Thoracic aorta (tissue), 2 donors: ENCODE results near the gene DIPK2A. TPM values are rescaled to one million over a fixed set of nuclear protein-coding genes. Genes with fewer than 3 reads are reported as not detected.

Experiments used
- ATAC-seq: fragments of 150-250 bp; one replicate; pipeline ENCODE4 v1.8.0; 2017; ENCODE audit warnings: low read depth; ENCODE audit not compliant: insufficient number of reproducible peaks, low FRiP score
- DNase-seq: peaks from one replicate; pipeline ENCODE4 v3.0.0-alpha.2; 2020; ENCODE audit warnings: low spot score
- H3K27ac ChIP-seq, 2 donors: fragments of 200-600 bp; sonication (generic); 1 replicate in 1 of 2; 2 replicates in 1 of 2; pipeline ENCODE4 v1.5.1; 2016; ENCODE audit warnings: mild to moderate bottlenecking in 2 of 2, moderate library complexity in 2 of 2
- H3K27me3 ChIP-seq: fragments of 200-600 bp; sonication (generic); replicated peaks from 2 replicates; pipeline ENCODE4 v1.6.0; 2016; ENCODE audit warnings: mild to moderate bottlenecking; ENCODE audit not compliant: insufficient read depth
- H3K36me3 ChIP-seq: fragments of 200-600 bp; sonication (generic); one replicate; pipeline ENCODE4 v1.5.1; 2016
- H3K4me1 ChIP-seq, 2 donors: fragments of 200-600 bp; sonication (generic); 1 replicate in 1 of 2; 2 replicates in 1 of 2; pipeline versions ENCODE4 v1.5.1 to v1.6.0; 2016; ENCODE audit warnings: low read depth in 2 of 2, mild to moderate bottlenecking in 1 of 2; ENCODE audit not compliant: control insufficient read depth in 1 of 2
- H3K4me3 ChIP-seq: fragments of 200-600 bp; sonication (generic); 2 replicates; pipeline ENCODE4 v1.5.1; 2016; ENCODE audit warnings: mild to moderate bottlenecking
- H3K9me3 ChIP-seq: fragments of 200-600 bp; sonication (generic); 2 replicates; pipeline ENCODE4 v1.5.1; 2016
- total RNA-seq, 2 donors: library from RNA; depleted of rRNA; stranded (reverse); fragments of >200 nt; gene quantifications; one replicate each; pipeline versions ENCODE4 v1.1.0 to v1.2.3, GENCODE V29; 2016
- TF ChIP-seq, protein P1 (sequence below): fragments of 200-600 bp; sonication (generic); IDR thresholded peaks from one replicate; pipeline ENCODE4 v1.5.1; 2019; ENCODE audit warnings: antibody characterized with exemption

The DIPK2A gene
- total RNA-seq, 2 donors from 2014 or later, result 51.1 to 87.1 TPM

- Histone ChIP-seq H3K36me3 (no peaks in the 10 kb centered on the region), H3K9me3 (no peaks in the 10 kb centered on the region), H3K4me3 (peak overlapping the region; percentile 83), H3K4me1 (peaks cover 3 to 9% of the 10 kb centered on the region in 2 donors), H3K27ac (peak overlapping the region; percentile 96 to 97), H3K27me3 (no peaks in the 10 kb centered on the region)
- TF ChIP-seq, protein P1, sequence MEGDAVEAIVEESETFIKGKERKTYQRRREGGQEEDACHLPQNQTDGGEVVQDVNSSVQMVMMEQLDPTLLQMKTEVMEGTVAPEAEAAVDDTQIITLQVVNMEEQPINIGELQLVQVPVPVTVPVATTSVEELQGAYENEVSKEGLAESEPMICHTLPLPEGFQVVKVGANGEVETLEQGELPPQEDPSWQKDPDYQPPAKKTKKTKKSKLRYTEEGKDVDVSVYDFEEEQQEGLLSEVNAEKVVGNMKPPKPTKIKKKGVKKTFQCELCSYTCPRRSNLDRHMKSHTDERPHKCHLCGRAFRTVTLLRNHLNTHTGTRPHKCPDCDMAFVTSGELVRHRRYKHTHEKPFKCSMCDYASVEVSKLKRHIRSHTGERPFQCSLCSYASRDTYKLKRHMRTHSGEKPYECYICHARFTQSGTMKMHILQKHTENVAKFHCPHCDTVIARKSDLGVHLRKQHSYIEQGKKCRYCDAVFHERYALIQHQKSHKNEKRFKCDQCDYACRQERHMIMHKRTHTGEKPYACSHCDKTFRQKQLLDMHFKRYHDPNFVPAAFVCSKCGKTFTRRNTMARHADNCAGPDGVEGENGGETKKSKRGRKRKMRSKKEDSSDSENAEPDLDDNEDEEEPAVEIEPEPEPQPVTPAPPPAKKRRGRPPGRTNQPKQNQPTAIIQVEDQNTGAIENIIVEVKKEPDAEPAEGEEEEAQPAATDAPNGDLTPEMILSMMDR, result peak; percentile 40
- DNase-seq, result no peak
- ATAC-seq, result no peak
These were observed 757 bp upstream of the DIPK2A start for GRCh38 chr3:143970773-143971358.

DNA sequence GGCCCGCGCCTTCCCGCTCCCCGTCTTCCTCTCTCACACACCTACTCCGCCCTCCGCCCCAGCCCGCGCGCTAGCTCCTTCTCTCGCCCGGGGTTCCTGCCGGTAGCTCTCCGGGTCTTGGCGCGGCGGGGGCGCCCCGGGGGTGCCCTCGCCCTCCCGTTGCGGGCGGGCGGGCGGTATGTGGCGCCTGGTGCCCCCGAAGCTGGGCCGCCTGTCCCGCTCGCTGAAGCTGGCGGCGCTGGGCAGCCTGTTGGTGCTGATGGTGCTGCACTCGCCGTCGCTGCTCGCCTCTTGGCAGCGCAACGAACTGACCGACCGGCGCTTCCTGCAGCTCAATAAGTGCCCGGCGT is 507 bp downstream of the DIPK2A start:
- no peaks in the 10 kb centered on the region for H3K36me3 ChIP-seq
- H3K27me3 ChIP-seq, result no peaks in the 10 kb centered on the region
- no peaks in the 10 kb centered on the region for H3K9me3 ChIP-seq
- TF ChIP-seq, protein P1, result no peak
- peak overlapping the region; percentile 83 for H3K4me3 ChIP-seq
- no peak for DNase-seq
- H3K27ac ChIP-seq, result peak overlapping the region; percentile 96 to 97
- ATAC-seq, result peak; percentile 2
- peaks cover 8 to 20% of the 10 kb centered on the region in 2 donors for H3K4me1 ChIP-seq

DNA sequence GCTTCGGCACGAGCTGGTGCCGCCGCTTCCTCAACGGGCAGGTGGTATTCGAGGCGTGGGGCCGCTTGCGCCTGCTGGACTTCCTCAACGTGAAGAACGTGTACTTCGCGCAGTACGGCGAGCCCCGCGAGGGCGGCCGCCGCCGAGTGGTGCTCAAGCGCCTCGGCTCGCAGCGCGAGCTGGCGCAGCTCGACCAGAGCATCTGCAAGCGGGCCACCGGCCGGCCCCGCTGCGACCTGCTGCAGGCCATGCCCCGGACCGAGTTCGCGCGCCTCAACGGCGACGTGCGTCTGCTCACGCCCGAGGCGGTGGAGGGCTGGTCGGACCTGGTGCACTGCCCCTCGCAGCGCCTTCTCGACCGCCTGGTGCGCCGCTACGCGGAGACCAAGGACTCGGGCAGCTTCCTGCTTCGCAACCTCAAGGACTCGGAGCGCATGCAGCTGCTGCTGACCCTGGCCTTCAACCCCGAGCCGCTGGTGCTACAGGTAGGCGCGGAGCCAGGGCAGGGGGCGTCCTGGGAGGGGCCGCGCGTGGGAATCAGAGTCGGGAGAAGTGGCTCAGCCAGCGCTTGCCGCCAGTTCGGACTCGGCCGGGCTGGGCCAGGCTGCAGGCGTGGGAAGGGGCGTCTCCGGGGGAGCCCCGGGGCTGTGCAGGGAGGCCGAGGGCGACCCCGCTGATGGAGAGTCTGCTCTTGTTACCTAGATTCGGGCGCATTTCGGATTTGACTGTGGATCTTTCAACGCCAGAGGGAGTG is 1.1 kb downstream of the DIPK2A start:
- Histone ChIP-seq H3K27ac (peak overlapping the region; percentile 96 to 97), H3K4me1 (peaks cover 8 to 25% of the 10 kb centered on the region in 2 donors), H3K27me3 (no peaks in the 10 kb centered on the region), H3K9me3 (no peaks in the 10 kb centered on the region), H3K36me3 (no peaks in the 10 kb centered on the region), H3K4me3 (peak overlapping the region; percentile 83)
- peak; percentile 10 for ATAC-seq
- DNase-seq, result peak; percentile 23
- TF ChIP-seq, protein P1, result peak; percentile 46

DNA sequence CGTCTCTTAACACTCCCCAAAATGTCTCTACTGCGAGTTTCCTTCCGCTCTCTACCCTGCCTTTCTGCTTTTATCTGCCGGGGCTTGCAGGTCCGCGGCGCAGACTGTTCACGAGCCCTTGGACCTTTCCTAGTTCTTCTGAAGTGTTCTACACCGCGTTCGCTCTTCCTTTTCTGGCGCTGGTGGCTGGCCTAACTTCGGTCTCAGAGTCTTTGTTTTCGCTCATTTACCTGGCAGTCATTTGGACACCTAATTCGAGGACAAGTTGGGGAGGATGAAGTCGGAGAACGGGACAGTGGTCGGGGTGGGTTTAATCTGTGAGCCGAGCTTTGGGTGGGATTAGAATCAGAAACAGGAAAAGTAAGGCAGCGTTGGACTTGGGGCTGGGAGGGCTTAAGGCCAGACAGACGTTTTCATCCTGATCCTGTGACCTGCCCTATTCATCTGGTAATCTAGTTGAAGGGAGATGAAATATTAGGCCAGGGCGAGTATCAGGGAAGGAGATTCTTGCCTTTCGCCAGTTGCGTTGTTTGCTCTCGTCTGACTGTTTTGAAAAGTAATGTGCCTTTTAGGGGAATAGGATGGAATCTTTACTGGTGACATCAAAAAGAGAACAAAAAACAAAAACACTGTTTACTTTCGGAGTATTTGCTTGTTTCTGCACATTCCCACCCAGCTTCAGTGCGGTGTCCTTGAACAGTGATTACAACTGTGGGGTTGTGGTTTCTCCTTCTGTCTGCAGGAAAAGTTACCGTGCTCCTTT is 1.8 kb downstream of the DIPK2A start:
- TF ChIP-seq, protein P1, result no peak
- DNase-seq (peak; percentile 19), ATAC-seq (no peak)

More for the DNA sequence above, 1.8 kb downstream of the DIPK2A start:
- Histone ChIP-seq H3K4me1 (peaks cover 8 to 32% of the 10 kb centered on the region in 2 donors), H3K36me3 (no peaks in the 10 kb centered on the region), H3K9me3 (no peaks in the 10 kb centered on the region), H3K27me3 (no peaks in the 10 kb centered on the region), H3K4me3 (peak overlapping the region; percentile 83), H3K27ac (peak overlapping the region; percentile 96 to 97)
